Measurements from ENCODE around the gene RARB.

DNA sequence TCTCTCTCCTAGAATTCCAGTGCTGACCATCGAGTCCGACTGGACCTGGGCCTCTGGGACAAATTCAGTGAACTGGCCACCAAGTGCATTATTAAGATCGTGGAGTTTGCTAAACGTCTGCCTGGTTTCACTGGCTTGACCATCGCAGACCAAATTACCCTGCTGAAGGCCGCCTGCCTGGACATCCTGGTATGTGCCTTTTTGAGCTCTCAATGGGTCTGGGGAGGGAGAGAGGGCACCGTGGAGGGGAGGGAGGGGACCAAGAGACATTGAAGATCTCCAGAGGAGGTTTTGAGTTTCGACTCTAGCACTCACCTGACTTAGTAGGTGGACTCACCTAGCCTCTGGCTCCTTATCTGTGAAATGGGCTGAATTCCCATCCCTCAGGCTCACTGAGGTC lies 152.5 kb downstream of the RARB start:
- TF ChIP-seq, protein P1, sequence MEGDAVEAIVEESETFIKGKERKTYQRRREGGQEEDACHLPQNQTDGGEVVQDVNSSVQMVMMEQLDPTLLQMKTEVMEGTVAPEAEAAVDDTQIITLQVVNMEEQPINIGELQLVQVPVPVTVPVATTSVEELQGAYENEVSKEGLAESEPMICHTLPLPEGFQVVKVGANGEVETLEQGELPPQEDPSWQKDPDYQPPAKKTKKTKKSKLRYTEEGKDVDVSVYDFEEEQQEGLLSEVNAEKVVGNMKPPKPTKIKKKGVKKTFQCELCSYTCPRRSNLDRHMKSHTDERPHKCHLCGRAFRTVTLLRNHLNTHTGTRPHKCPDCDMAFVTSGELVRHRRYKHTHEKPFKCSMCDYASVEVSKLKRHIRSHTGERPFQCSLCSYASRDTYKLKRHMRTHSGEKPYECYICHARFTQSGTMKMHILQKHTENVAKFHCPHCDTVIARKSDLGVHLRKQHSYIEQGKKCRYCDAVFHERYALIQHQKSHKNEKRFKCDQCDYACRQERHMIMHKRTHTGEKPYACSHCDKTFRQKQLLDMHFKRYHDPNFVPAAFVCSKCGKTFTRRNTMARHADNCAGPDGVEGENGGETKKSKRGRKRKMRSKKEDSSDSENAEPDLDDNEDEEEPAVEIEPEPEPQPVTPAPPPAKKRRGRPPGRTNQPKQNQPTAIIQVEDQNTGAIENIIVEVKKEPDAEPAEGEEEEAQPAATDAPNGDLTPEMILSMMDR (optimal IDR thresholded peaks at IDR 0.05 in 1 of 3, IDR thresholded peaks at IDR 0.05 in 1 of 3, conservative IDR thresholded peaks at IDR 0.05 in 1 of 3; ENCODE audit: extremely low read depth in 1 of 3, insufficient read depth in 2 of 3, low read length in 3 of 3) = no peak
- no peak for TF ChIP-seq EZH2 (IDR thresholded peaks at IDR 0.05; ENCODE audit: low read length)
